GM12873 (cell line): ENCODE data around the gene PPME1.

Experiments
- CTCF ChIP-seq: IDR thresholded peaks from 2 replicates; pipeline ENCODE4 v1.5.1; 2012; ENCODE audit warnings: low read depth, mild to moderate bottlenecking, moderate library complexity, low read length, control low read depth; ENCODE audit not compliant: insufficient read depth; ENCODE audit errors: missing control alignments

PPME1 gene

GRCh38 chr11:74168838-74169237, 2.3 kb upstream of the PPME1 start:
- no peak for TF ChIP-seq CTCF

- TF ChIP-seq CTCF = no peak
Measured at GRCh38 chr11:74169738-74170458, 1.2 kb upstream of the PPME1 start.

- TF ChIP-seq CTCF = no peak
Measured at GRCh38 chr11:74171630-74171968, 510 bp downstream of the PPME1 start.

- TF ChIP-seq CTCF = no peak
Measured at GRCh38 chr11:74171997-74172396, 908 bp downstream of the PPME1 start.

GRCh38 chr11:74175920-74176319, 4.8 kb downstream of the PPME1 start:
- no peak for TF ChIP-seq CTCF

GRCh38 chr11:74179234-74180052, 8.4 kb downstream of the PPME1 start:
- TF ChIP-seq CTCF = no peak

GRCh38 chr11:74182635-74183034, 11.5 kb downstream of the PPME1 start:
- TF ChIP-seq CTCF = no peak
